Activated naive CD4-positive, alpha-beta T cell treated with anti-CD3 and anti-CD28 coated beads, Interleukin-2, amount 50 U/mL, for 72 hours (primary cell): ENCODE data around the gene VPS13A. TPM values are rescaled to one million over a fixed set of nuclear protein-coding genes. Genes with fewer than 3 reads are reported as not detected.

ENCODE experiments used
- ATAC-seq, 2 donors: fragments of 150-1000 bp; cut with Tn5 transposase; 2 replicates each; pipeline ENCODE4 v1.10.0; 2021; ENCODE audit warnings: mild to moderate bottlenecking in 2 of 2, moderate library complexity in 2 of 2
- DNase-seq, 2 donors: peaks; one replicate each; pipeline ENCODE4 v3.0.0; 2021 to 2022; ENCODE audit warnings: low spot score in 2 of 2
- H3K27ac Mint-ChIP-seq, 2 donors: one replicate each; pipeline ENCODE4 v1.8.0; 2022; ENCODE audit warnings: mild to moderate bottlenecking in 2 of 2, mixed read lengths in 2 of 2
- H3K36me3 Mint-ChIP-seq, 2 donors: one replicate each; pipeline ENCODE4 v1.8.0; 2022; ENCODE audit warnings: mixed read lengths in 2 of 2
- H3K9me3 Mint-ChIP-seq, 2 donors: one replicate each; pipeline ENCODE4 v1.8.0; 2022; ENCODE audit warnings: mixed read lengths in 2 of 2
- total RNA-seq, 2 donors: library from RNA; stranded (reverse); gene quantifications; one replicate each; pipeline ENCODE4 v1.2.3, GENCODE V29; 2022

Gene VPS13A
- total RNA-seq, 2 donors from 2014 or later: 42.3 to 42.9 TPM

DNA sequence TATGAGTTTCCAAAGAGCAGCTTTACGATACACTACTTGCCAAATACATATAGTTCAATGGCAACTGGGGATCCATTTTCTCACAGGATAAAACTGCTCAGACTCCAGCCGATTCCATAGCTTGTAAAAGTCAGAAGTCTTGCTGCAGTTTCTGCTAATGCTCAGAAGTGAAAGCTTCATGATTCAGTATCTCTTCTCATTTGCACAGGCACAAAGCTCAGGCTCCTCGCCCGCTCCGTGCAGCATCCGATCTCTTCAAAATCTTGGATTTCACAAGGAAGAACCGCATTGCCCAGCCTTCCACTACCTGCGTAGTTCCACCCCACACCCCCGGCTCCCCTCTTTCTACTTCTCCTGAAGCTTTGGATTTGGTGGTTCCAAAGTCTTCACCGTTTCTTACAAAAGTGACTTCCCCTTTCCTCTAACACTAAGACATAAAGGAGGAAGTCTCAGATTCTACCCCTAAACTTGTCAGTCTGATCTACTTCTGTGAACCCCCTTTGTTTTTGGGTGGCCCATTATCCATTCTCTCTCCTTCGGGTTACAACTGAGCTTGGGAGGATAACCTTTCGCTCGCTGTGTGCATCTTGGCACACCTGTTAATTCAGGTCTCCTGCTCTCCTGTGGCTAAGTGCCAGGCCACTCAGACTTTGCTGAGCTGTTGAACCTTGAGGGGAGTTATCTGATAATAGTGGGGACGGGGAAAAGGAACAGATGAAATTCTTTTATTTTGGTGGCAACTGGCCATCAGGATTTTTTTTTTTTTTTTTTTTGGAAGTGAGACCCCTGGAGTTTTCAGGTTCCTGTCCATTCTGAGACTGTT lies 276.7 kb downstream of the VPS13A start:
- H3K27ac Mint-ChIP-seq: peak overlapping the region; percentile 1 to 45
- no peaks in the 10 kb centered on the region for H3K36me3 Mint-ChIP-seq
- ATAC-seq (peak in 1 of 2 donors; percentile 16), DNase-seq (no peak)
- H3K9me3 Mint-ChIP-seq: no peaks in the 10 kb centered on the region

- no peak overlapping the region for H3K27ac Mint-ChIP-seq
Observed at GRCh38 chr9:77454663-77455062, 277.3 kb downstream of the VPS13A start.

GRCh38 chr9:77455312-77455927 lies 278.1 kb downstream of the VPS13A start:
- Mint-ChIP-seq H3K27ac (no peak overlapping the region), H3K36me3 (no peaks in the 10 kb centered on the region), H3K9me3 (no peaks in the 10 kb centered on the region)
- ATAC-seq (peak; percentile 45 to 49), DNase-seq (peak in 1 of 2 donors; percentile 24)

More at GRCh38 chr9:77454663-77455062, 277.3 kb downstream of the VPS13A start:
- Mint-ChIP-seq H3K9me3 (no peaks in the 10 kb centered on the region), H3K36me3 (no peaks in the 10 kb centered on the region)
- ATAC-seq (no peak), DNase-seq (no peak)

- Mint-ChIP-seq H3K9me3 (no peaks in the 10 kb centered on the region), H3K27ac (no peak overlapping the region)
- peak; percentile 84 for ATAC-seq
Observed at GRCh38 chr9:77456829-77457437, 279.6 kb downstream of the VPS13A start.

GRCh38 chr9:77457916-77458592 lies 280.7 kb downstream of the VPS13A start:
- peak; percentile 79 for ATAC-seq
- DNase-seq: peak in 1 of 2 donors; percentile 64
- H3K27ac Mint-ChIP-seq: no peak overlapping the region
- no peaks in the 10 kb centered on the region for H3K36me3 Mint-ChIP-seq
- H3K9me3 Mint-ChIP-seq: no peaks in the 10 kb centered on the region

More at GRCh38 chr9:77456829-77457437, 279.6 kb downstream of the VPS13A start:
- no peaks in the 10 kb centered on the region for H3K36me3 Mint-ChIP-seq
- DNase-seq: peak; percentile 77 to 83

- no peak for ATAC-seq
- no peaks in the 10 kb centered on the region for H3K36me3 Mint-ChIP-seq
- DNase-seq: no peak
- H3K9me3 Mint-ChIP-seq: peaks cover 0 to 1% of the 10 kb centered on the region in 2 donors
- H3K27ac Mint-ChIP-seq: no peak overlapping the region
Observed at GRCh38 chr9:77460938-77461337, 283.6 kb downstream of the VPS13A start.

DNA sequence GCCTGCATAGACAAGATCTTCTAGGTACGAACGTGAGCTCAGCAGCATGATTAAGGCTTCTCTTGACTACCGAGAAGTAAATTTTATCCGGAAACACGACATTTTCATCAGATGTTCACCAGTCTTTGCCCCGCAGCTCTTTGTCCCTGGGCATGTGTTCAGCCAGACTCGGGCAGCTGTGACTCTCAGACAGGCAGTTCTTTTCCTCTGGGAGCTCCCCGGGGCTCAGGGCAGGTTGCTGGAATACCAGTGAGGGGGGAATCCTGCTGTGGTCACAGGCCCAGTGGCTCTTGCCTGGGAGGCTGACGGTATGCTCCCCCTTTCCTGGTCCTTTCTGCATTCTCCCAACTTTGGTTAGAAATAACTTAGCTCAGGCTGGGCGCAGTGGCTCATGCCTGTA lies 284.7 kb downstream of the VPS13A start:
- DNase-seq: no peak
- Mint-ChIP-seq H3K27ac (no peak overlapping the region), H3K36me3 (no peaks in the 10 kb centered on the region), H3K9me3 (peaks cover 0 to 5% of the 10 kb centered on the region in 2 donors)
- ATAC-seq: no peak

DNA sequence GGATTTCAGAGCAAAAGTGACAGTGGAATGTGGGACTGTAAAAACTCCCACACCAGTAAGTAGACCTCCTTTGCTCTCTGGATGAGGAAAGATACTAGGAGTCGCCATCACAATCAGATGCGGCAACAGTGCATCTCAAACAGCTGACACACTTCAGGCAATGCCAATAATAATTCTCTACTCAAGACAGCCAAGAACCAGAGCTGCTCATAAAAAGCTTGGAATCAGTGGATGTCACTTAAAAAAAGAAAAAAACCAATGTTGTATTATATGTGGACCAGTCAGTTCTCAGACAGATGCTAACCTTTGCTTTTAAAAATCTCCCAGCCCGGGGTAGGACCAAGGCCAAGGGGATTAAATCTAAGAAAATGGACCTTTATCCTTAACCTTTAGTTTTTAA lies 285.8 kb downstream of the VPS13A start:
- H3K36me3 Mint-ChIP-seq: no peaks in the 10 kb centered on the region
- no peak for ATAC-seq
- no peak overlapping the region for H3K27ac Mint-ChIP-seq
- peaks cover 0 to 5% of the 10 kb centered on the region in 2 donors for H3K9me3 Mint-ChIP-seq
- DNase-seq: no peak

DNA sequence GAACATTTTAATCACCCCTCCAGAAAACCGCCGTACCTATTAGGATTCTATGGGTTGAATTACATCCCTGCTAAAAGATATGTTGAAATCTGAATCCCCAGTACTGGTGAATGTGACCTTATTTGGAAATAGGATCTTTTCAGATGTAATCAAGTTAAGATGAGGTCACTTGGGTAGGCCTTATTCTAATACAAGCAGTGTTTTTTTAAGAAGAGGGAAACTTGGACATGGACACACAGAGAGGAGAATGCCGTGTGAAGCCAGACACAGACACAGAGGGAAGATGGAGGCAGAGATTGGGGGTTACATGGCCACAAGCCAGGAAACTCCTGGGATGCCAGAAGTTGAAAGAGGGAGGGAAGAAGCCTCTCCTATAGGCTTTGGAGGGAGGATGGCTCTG lies 287.3 kb downstream of the VPS13A start:
- Mint-ChIP-seq H3K9me3 (peaks cover 0 to 5% of the 10 kb centered on the region in 2 donors), H3K36me3 (no peaks in the 10 kb centered on the region), H3K27ac (no peak overlapping the region)
- DNase-seq: no peak
- no peak for ATAC-seq

DNA sequence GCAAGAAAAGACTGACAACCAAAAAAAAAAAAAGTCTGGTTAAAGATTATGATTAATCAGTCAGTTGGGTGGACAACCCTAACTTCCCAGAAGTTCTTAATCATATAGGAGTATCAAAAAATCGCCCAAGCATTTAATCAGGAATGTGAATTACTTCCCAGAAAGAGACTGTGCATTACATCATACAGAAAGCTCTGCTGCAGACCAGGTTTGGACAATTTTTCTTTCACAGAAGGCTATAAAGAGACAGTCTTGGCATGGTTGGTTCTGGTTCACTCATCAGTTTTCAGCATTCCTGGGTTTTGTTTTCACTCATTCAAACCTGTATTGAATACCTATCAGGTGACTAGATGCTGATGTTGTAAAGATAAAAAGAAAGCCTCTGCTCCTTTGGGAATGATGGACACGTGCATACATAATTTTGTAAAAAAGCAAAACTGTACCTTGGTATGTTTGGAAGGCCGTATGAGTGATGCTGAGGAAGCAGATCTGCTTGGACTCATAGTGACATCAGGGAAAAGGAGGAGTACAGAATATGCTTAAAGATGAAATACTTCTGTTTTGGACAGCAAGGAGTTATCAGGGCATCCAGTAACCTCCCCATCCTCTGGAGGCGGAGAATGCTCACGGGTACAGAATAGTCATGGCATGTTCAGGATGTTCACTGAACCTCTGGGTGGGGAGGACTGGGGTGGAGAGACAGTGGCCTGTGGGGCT lies 292.3 kb downstream of the VPS13A start:
- peaks cover 5 to 17% of the 10 kb centered on the region in 2 donors for H3K9me3 Mint-ChIP-seq
- H3K36me3 Mint-ChIP-seq: peaks cover 5 to 17% of the 10 kb centered on the region in 2 donors
- DNase-seq (no peak), ATAC-seq (no peak)
- no peak overlapping the region for H3K27ac Mint-ChIP-seq

Other genes starting within 250 kb of the VPS13A start
- gene FOXB2, start 157.9 kb upstream of the VPS13A start, total RNA-seq: not detected